H7 (cell line): Measurements from ENCODE around the gene ERC2. TPM values are rescaled to one million over a fixed set of nuclear protein-coding genes. Genes with fewer than 3 reads are reported as not detected.

Experiments used
- DNase-seq: peaks from one replicate; pipeline ENCODE4 v3.0.0; 2012
- H3K27me3 ChIP-seq: 2 replicates; pipeline ENCODE4 v1.6.0; 2011; ENCODE audit warnings: mild to moderate bottlenecking, low read length; ENCODE audit not compliant: control insufficient read depth, insufficient read depth
- H3K36me3 ChIP-seq: replicated peaks from 2 replicates; pipeline ENCODE4 v1.5.1; 2011; ENCODE audit warnings: low read length; ENCODE audit not compliant: control insufficient read depth, insufficient read depth
- H3K4me3 ChIP-seq: 2 replicates; pipeline ENCODE4 v1.5.1; 2011; ENCODE audit warnings: low read depth, mild to moderate bottlenecking, control low read depth, low read length, moderate library complexity; ENCODE audit not compliant: insufficient read depth
- total RNA-seq: library from RNA; depleted of rRNA; stranded (reverse); fragments of >200 nt; shearing (Covaris generic); gene quantifications from 2 replicates; pipeline ENCODE4 v1.2.3, GENCODE V29; 2014

ERC2 gene
- total RNA-seq, 1 experiment from 2014 or later: 2.4 TPM

DNA sequence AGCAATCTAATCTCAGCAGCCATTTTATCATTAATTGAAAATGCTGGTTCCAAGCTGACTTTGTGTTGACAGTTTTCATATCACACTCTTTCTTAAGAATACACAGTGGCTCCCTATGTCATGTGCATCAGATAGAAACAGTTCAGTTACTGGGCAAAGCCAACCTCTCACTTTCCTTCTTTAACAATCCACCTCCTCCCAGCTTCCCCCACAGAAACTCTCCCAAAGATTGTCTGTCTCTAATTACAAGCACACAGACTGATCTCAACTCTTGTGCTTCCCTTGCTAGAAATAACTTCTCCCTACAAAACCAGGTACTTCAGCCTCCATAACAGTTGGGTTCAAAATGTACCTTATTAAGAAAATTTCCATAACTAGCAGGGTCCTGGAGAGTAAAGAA is 752.2 kb downstream of the ERC2 start:
- no peak overlapping the region for H3K4me3 ChIP-seq
- H3K27me3 ChIP-seq: no peaks in the 10 kb centered on the region
- no peaks in the 10 kb centered on the region for H3K36me3 ChIP-seq
- no peak for DNase-seq

GRCh38 chr3:55714057-55714456 is 754.2 kb downstream of the ERC2 start:
- Histone ChIP-seq H3K36me3 (no peaks in the 10 kb centered on the region), H3K4me3 (no peak overlapping the region), H3K27me3 (no peaks in the 10 kb centered on the region)
- no peak for DNase-seq

GRCh38 chr3:55711646-55712045 is 756.6 kb downstream of the ERC2 start:
- Histone ChIP-seq H3K4me3 (no peak overlapping the region), H3K36me3 (no peaks in the 10 kb centered on the region), H3K27me3 (no peaks in the 10 kb centered on the region)
- DNase-seq: no peak

- H3K4me3 ChIP-seq: no peak overlapping the region
- H3K36me3 ChIP-seq: no peaks in the 10 kb centered on the region
- DNase-seq: no peak
- H3K27me3 ChIP-seq: no peaks in the 10 kb centered on the region
Observed at GRCh38 chr3:55709411-55710012, 758.8 kb downstream of the ERC2 start.

- Histone ChIP-seq H3K27me3 (no peaks in the 10 kb centered on the region), H3K4me3 (no peak overlapping the region), H3K36me3 (no peaks in the 10 kb centered on the region)
- DNase-seq: no peak
Observed at GRCh38 chr3:55708921-55709320, 759.3 kb downstream of the ERC2 start.

DNA sequence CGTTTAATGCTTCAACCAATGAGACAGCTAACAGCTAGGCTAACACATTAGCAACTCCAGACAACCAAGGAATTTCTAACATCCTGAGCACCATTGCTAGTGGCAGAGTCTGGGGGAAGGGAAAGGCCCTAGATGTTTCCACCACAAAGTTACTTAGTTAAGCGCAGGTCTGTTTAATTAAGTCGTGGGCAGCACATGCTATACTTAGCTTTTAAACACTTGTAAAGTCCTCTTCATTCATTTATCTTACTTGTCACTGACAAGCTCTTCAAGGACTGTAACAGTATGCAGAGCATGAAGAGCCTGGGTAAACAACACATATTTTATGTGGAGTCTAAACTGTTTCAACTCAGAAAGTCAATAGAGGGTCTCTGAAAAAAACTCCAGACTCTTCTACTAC is 760.0 kb downstream of the ERC2 start:
- Histone ChIP-seq H3K36me3 (no peaks in the 10 kb centered on the region), H3K4me3 (no peak overlapping the region)

DNA sequence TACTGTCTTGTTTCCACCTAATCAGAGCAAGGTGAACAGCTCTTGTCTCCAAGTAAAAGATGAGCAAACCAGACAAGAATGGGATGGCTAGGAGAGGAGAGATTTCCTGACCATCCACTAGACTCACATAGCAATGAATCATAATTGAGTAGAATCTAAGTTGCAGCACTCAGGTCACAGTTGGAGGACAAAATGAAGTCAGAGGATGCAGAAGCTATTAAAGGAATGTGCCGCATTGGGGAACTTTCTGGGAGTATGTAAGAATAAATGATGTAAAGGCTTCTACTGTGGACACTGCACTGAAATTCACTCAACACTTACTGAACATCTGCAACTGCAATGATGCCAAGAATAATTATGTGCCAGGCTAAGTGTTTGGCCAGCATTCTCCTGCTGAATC is 763.7 kb downstream of the ERC2 start:
- DNase-seq: no peak
- Histone ChIP-seq H3K36me3 (no peaks in the 10 kb centered on the region), H3K27me3 (no peaks in the 10 kb centered on the region)

More for the DNA sequence above, 760.0 kb downstream of the ERC2 start:
- no peak for DNase-seq
- H3K27me3 ChIP-seq: no peaks in the 10 kb centered on the region

DNA sequence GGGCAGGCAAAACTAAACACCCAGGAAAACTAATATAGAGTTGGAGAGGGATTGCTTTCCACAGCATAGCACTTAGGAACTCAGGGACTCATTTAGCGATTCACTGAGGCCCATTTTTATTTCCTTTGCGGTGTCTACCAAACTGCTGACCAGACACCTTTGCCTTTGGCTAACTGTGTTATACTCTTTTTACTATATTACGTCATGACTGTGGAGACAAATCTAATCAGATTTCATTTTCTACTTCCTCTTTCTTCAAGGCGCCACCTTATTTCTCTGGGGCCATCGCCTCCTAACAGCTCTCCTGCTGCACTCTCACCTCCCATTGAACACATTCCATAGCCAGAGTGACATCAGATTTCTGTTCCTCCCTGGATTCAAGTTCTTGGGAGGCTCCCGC is 765.4 kb downstream of the ERC2 start:
- H3K4me3 ChIP-seq: no peak overlapping the region
- no peak for DNase-seq
- H3K27me3 ChIP-seq: no peaks in the 10 kb centered on the region
- no peaks in the 10 kb centered on the region for H3K36me3 ChIP-seq

More for the DNA sequence above, 763.7 kb downstream of the ERC2 start:
- H3K4me3 ChIP-seq: no peak overlapping the region

GRCh38 chr3:55701997-55702396 is 766.3 kb downstream of the ERC2 start:
- DNase-seq: no peak
- Histone ChIP-seq H3K4me3 (no peak overlapping the region), H3K36me3 (no peaks in the 10 kb centered on the region), H3K27me3 (no peaks in the 10 kb centered on the region)

DNA sequence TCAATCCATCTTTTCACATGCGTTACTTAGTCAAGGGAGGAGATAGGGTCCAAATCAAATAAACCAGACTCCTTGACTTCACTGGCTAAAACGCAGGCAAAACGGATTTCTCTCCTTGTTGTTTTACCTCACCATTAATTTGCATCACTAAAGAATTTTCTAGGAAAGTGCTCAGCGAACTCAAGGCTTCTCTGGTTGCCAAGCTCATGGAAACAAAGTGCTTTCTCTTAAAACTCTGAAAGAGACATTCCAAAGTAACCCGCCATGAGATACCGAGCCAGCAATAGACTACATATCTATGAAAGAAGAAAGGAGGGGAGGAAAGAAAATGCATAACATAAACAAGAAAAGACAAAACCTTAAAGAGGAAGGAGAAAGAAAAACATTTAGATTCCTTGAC is 769.4 kb downstream of the ERC2 start:
- Histone ChIP-seq H3K27me3 (no peaks in the 10 kb centered on the region), H3K36me3 (no peaks in the 10 kb centered on the region), H3K4me3 (no peak overlapping the region)
- no peak for DNase-seq

GRCh38 chr3:55697177-55697865 is 770.9 kb downstream of the ERC2 start:
- no peaks in the 10 kb centered on the region for H3K36me3 ChIP-seq
- DNase-seq: no peak
- H3K4me3 ChIP-seq: no peak overlapping the region
- no peaks in the 10 kb centered on the region for H3K27me3 ChIP-seq

- no peaks in the 10 kb centered on the region for H3K36me3 ChIP-seq
- H3K4me3 ChIP-seq: no peak overlapping the region
- DNase-seq: no peak
- no peaks in the 10 kb centered on the region for H3K27me3 ChIP-seq
Observed at GRCh38 chr3:55692957-55693558, 775.2 kb downstream of the ERC2 start.

DNA sequence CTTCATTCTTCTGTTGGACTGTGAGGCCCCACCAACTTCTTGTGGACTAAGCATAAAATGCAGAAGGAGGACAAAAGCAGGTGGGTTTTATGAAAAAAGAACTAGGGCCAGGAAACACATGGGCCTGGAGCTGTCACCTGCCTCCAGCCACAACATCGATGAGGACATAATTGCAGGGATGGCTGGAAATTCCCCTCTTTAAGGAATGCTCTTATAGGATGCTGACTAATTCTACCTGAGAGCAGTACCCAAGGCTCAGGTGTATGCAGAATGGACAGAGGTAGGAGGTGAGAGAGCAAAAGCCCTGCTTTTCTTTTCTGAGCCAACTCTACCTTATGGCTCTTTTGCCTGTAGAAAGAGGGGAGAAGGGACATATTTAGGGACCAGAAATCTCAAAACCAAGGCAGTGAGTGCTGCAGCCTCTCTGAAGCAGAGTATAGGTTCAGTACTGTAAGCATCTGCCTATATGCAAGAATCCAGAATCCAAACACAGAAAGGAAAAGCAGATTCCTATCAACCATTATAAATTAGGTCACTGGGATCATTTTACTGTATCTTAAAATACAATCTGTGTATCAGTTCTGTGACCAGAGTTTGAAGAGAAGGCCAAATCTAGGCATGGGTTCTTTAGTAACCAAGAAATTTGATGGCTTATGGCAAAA is 775.8 kb downstream of the ERC2 start:
- Histone ChIP-seq H3K4me3 (no peak overlapping the region), H3K27me3 (no peaks in the 10 kb centered on the region), H3K36me3 (no peaks in the 10 kb centered on the region)
- no peak for DNase-seq

DNA sequence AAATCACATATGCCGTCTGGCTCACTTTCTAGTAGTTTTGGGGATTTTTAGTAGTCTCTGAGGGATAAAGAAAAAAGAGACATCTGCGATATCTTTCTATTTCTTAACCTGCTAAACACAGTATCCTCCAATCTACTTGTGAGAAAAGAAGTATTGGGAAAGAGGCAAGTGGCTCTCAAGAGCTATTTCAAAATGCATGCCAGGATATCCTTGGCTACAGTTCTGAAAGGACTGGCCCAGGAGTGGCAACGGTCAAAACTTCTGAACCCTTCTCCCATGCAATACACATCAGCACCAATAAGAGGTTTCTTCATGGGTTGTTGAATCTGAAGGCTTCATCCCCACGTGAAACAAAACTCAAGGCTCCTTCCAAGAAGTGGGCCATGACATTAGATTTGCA is 777.1 kb downstream of the ERC2 start:
- Histone ChIP-seq H3K27me3 (no peaks in the 10 kb centered on the region), H3K36me3 (no peaks in the 10 kb centered on the region), H3K4me3 (no peak overlapping the region)
- DNase-seq: no peak

- H3K4me3 ChIP-seq: no peak overlapping the region
- H3K27me3 ChIP-seq: no peaks in the 10 kb centered on the region
- H3K36me3 ChIP-seq: no peaks in the 10 kb centered on the region
- peak; percentile 49 for DNase-seq
Observed at GRCh38 chr3:55690726-55691125, 777.5 kb downstream of the ERC2 start.
